Body of pancreas (tissue), 4 donors: ENCODE data around the gene EVX2.

Source experiments
- CTCF ChIP-seq, 7 experiments: fragments of 450-650 bp in 4 of 7; fragments of 200-600 bp in 3 of 7; sonication (generic) in 3 of 7; IDR thresholded peaks; one replicate each; pipeline ENCODE4 v1.5.1; 2016 to 2019; ENCODE audit warnings: antibody characterized with exemption in 7 of 7
- POLR2A ChIP-seq, 3 donors: fragments of 450-650 bp; IDR thresholded peaks; one replicate each; pipeline ENCODE4 v1.6.1; 2016; ENCODE audit warnings: antibody characterized with exemption in 3 of 3, mild to moderate bottlenecking in 2 of 3

GRCh38 chr2:176090862-176091261, 7.1 kb upstream of the EVX2 start:
- TF ChIP-seq CTCF (IDR thresholded peaks at IDR 0.05): no peak
- TF ChIP-seq POLR2A (IDR thresholded peaks at IDR 0.05): no peak
